HepG2 (cell line): ENCODE measurements around the gene ACP1. TPM values are rescaled to one million over a fixed set of nuclear protein-coding genes. Genes with fewer than 3 reads are reported as not detected.

Experiments
- ATF1 ChIP-seq: IDR thresholded peaks from 2 replicates; pipeline ENCODE4 v1.6.1; 2016; ENCODE audit warnings: mild to moderate bottlenecking, control low read depth
- ATF7-NPFF ChIP-seq: sonication (generic); formaldehyde crosslinking; IDR thresholded peaks from 2 replicates; pipeline ENCODE4 v1.8.1; 2023; ENCODE audit warnings: mild to moderate bottlenecking, low read depth, missing genetic modification reagents, moderate library complexity
- BATF2 ChIP-seq: sonication (generic); formaldehyde crosslinking; IDR thresholded peaks from 2 replicates; pipeline ENCODE4 v1.8.0; 2022; ENCODE audit warnings: mild to moderate bottlenecking, missing genetic modification reagents, moderate library complexity
- CENPT ChIP-seq: sonication (generic); formaldehyde crosslinking; IDR thresholded peaks from 2 replicates; pipeline ENCODE4 v1.8.0; 2022; ENCODE audit warnings: low read depth, mild to moderate bottlenecking, moderate library complexity, missing genetic modification reagents
- CHCHD3 ChIP-seq: sonication (generic); formaldehyde crosslinking; IDR thresholded peaks from 2 replicates; pipeline ENCODE4 v1.8.0; 2022; ENCODE audit warnings: mild to moderate bottlenecking, missing genetic modification reagents, moderate library complexity
- IKZF4 ChIP-seq: sonication (generic); formaldehyde crosslinking; IDR thresholded peaks from 2 replicates; pipeline ENCODE4 v1.5.1; 2020; ENCODE audit warnings: borderline replicate concordance, mild to moderate bottlenecking, low read depth, missing genetic modification reagents; ENCODE audit errors: not compliant biosample characterization
- KDM1A ChIP-seq: IDR thresholded peaks from 2 replicates; pipeline ENCODE4 v1.6.1; 2016; ENCODE audit warnings: missing compliant biosample characterization
- MBNL3 ChIP-seq: fragments of 250-450 bp; sonication (Bioruptor Pico); conservative IDR thresholded peaks from 2 replicates; pipeline ENCODE4 v1.8.0; 2022; ENCODE audit warnings: mild to moderate bottlenecking, inconsistent platforms
- PLSCR1 ChIP-seq: sonication (generic); formaldehyde crosslinking; IDR thresholded peaks from 2 replicates; pipeline ENCODE4 v1.5.0; 2020; ENCODE audit warnings: missing genetic modification reagents, mild to moderate bottlenecking, borderline replicate concordance
- RFX3 ChIP-seq: IDR thresholded peaks from 2 replicates; pipeline ENCODE4 v1.6.1; 2016; ENCODE audit warnings: missing biosample characterization, missing genetic modification reagents
- RXRA ChIP-seq: sonication (generic); formaldehyde crosslinking; IDR thresholded peaks from 2 replicates; pipeline ENCODE4 v1.5.1; 2020; ENCODE audit warnings: missing genetic modification reagents
- SIN3B ChIP-seq: fragments of 150-350 bp; IDR thresholded peaks from 2 replicates; pipeline ENCODE4 v1.6.1; 2014; ENCODE audit warnings: low read length
- SP1 ChIP-seq, 2 experiments: fragments of 450-650 bp in 1 of 2; sonication (generic) in 1 of 2; formaldehyde crosslinking in 1 of 2; IDR thresholded peaks; 2 replicates each; pipeline versions ENCODE4 v1.4.0 to v1.6.1; 2016 to 2020; ENCODE audit warnings: missing genetic modification reagents in 1 of 2
- TIGD3 ChIP-seq: sonication (generic); formaldehyde crosslinking; IDR thresholded peaks from 2 replicates; pipeline ENCODE4 v1.5.1; 2020; ENCODE audit warnings: mild to moderate bottlenecking, missing genetic modification reagents, borderline replicate concordance
- TRIM24 ChIP-seq: sonication (generic); formaldehyde crosslinking; IDR thresholded peaks from 2 replicates; pipeline ENCODE4 v1.8.0; 2022; ENCODE audit warnings: mild to moderate bottlenecking, missing genetic modification reagents
- TSC22D2 ChIP-seq: sonication (generic); formaldehyde crosslinking; IDR thresholded peaks from 2 replicates; pipeline ENCODE4 v1.5.1; 2020; ENCODE audit warnings: missing genetic modification reagents, mild to moderate bottlenecking, borderline replicate concordance
- ZBTB49 ChIP-seq: sonication (generic); formaldehyde crosslinking; IDR thresholded peaks from 2 replicates; pipeline ENCODE4 v1.4.0; 2020; ENCODE audit warnings: missing genetic modification reagents, borderline replicate concordance
- ZC3H13 ChIP-seq: sonication (generic); formaldehyde crosslinking; IDR thresholded peaks from 2 replicates; pipeline ENCODE4 v1.8.1; 2023; ENCODE audit warnings: mild to moderate bottlenecking, missing genetic modification reagents, moderate library complexity
- ZFY ChIP-seq: sonication (generic); formaldehyde crosslinking; IDR thresholded peaks from 2 replicates; pipeline ENCODE4 v1.4.0; 2020; ENCODE audit warnings: missing genetic modification reagents
- ZNF317 ChIP-seq: sonication (generic); formaldehyde crosslinking; IDR thresholded peaks from 2 replicates; pipeline ENCODE4 v1.5.0; 2020; ENCODE audit warnings: mild to moderate bottlenecking, missing genetic modification reagents
- ZNF33B ChIP-seq: sonication (generic); formaldehyde crosslinking; IDR thresholded peaks from 2 replicates; pipeline ENCODE4 v1.5.1; 2020; ENCODE audit warnings: mild to moderate bottlenecking, missing genetic modification reagents
- ZNF484 ChIP-seq: sonication (generic); formaldehyde crosslinking; IDR thresholded peaks from 2 replicates; pipeline ENCODE4 v1.5.1; 2020; ENCODE audit warnings: mild to moderate bottlenecking, low read depth, missing genetic modification reagents, borderline replicate concordance
- ZNF615 ChIP-seq: sonication (generic); formaldehyde crosslinking; IDR thresholded peaks from 2 replicates; pipeline ENCODE4 v1.5.0; 2020; ENCODE audit warnings: mild to moderate bottlenecking, missing genetic modification reagents, borderline replicate concordance
- ZNF713 ChIP-seq: sonication (generic); formaldehyde crosslinking; IDR thresholded peaks from 2 replicates; pipeline ENCODE4 v1.4.0; 2020; ENCODE audit warnings: mild to moderate bottlenecking, missing genetic modification reagents
- ZNF891 ChIP-seq: sonication (generic); formaldehyde crosslinking; IDR thresholded peaks from 2 replicates; pipeline ENCODE4 v1.5.0; 2020; ENCODE audit warnings: mild to moderate bottlenecking, missing genetic modification reagents
- ZSCAN21 ChIP-seq: sonication (generic); formaldehyde crosslinking; IDR thresholded peaks from 2 replicates; pipeline ENCODE4 v1.8.0; 2022; ENCODE audit warnings: mild to moderate bottlenecking, missing genetic modification reagents, moderate library complexity, borderline replicate concordance
- polyA plus RNA-seq, 8 experiments: library from polyadenylated mRNA; depleted of rRNA in 3 of 8; stranded (reverse) in 7 of 8; unstranded in 1 of 8; fragments of >200 nt; fragmentation: Illumina TruSeq in 4 of 8; extraction: Trizol in 4 of 8; gene quantifications; 2 replicates each; pipeline versions ENCODE4 v1.2.1 to v1.2.3, GENCODE V29; 2011 to 2016; ENCODE audit warnings: low read depth in 4 of 8, missing spikeins in 1 of 8, mixed read lengths in 1 of 8; ENCODE audit not compliant: insufficient read depth in 1 of 8
- total RNA-seq, 5 experiments: library from RNA; depleted of rRNA; stranded (reverse); fragments of >200 nt; fragmentation: Illumina TruSeq; extraction: Trizol; gene quantifications; 2 replicates each; pipeline ENCODE4 v1.2.3, GENCODE V29; 2016; ENCODE audit warnings: low read depth in 1 of 5

The ACP1 gene
- total and polyA plus RNA-seq, 2 of the 13 experiments (the other 11 are each of a cell fraction or from before 2014, with no cell fraction given), result 246 to 348 TPM

GRCh38 chr2:262117-262516, 2.6 kb upstream of the ACP1 start (continued):
- TF ChIP-seq BATF2 (CRISPR knock-in tag) (no peak), KDM1A (CRISPR knock-in tag) (no peak), SP1 (IDR thresholded peaks at IDR 0.05) (no peak), SP1 (CRISPR knock-in tag; IDR thresholded peaks at IDR 0.05) (no peak), ZNF891 (no peak), TRIM24 (CRISPR knock-in tag) (no peak), RFX3 (no peak), ZNF33B (CRISPR knock-in tag) (no peak), IKZF4 (no peak), ATF1 (CRISPR knock-in tag) (no peak), ZBTB49 (CRISPR knock-in tag) (no peak), CENPT (CRISPR knock-in tag) (no peak), ZNF484 (CRISPR knock-in tag) (no peak), ZSCAN21 (CRISPR knock-in tag) (no peak), SIN3B (no peak), ZC3H13 (CRISPR knock-in tag) (no peak), CHCHD3 (CRISPR knock-in tag) (no peak), ZNF713 (no peak), PLSCR1 (CRISPR knock-in tag) (no peak), ZNF317 (0 out of 2 replicates have a peak, but pooled peaks have one; percentile 40), ATF7-NPFF (no peak), ZFY (no peak), TIGD3 (CRISPR knock-in tag) (no peak), MBNL3 (CRISPR knock-in tag) (no peak), RXRA (CRISPR knock-in tag) (no peak), ZNF615 (CRISPR knock-in tag) (no peak), TSC22D2 (CRISPR knock-in tag) (no peak)
